HG03457 (cell line): ENCODE measurements around the gene PYROXD2.
"Not testable (repeated sequence)": the region's sequence is repeated elsewhere in the genome, so short reads cannot be mapped to it uniquely, and the experiment has no call there.

Experiments
- ATAC-seq: cut with Tn5 transposase; IDR thresholded peaks from one replicate; pipeline ENCODE4 v1.9.1; 2021; ENCODE audit warnings: moderate number of reproducible peaks; ENCODE audit not compliant: unreplicated experiment

PYROXD2 gene

GRCh38 chr10:98396096-98397063 is 18.6 kb downstream of the PYROXD2 start:
- ATAC-seq, result no peak

DNA sequence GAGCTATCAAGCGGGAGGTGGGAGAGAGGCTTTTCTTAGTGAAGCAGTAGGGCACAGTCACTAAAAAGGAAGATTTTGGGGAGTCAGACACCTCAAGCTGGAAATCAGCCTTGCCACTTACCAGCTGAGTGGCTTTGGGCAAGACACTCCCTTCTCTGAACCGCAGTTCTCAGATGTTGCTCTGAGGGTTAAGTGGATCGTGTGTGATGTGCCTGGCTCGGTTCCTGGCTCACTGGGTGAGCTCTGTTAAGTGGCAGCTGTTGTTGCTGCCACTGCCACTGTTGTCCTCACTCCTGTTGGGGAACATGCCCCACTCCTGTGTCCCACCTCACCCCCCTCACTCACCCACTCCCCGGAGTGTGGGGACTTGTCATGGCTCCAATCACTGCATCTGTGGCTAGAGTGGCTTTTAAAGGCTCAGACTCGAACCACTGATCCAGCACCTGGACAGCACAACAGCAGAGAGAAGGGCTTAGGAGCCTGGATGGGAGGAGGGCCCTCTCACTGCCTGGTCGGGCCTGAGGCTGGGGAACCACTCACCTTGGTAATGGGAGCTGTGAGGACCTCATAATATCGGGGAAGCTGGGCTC is 20.0 kb downstream of the PYROXD2 start:
- ATAC-seq, result no peak

- no peak for ATAC-seq
Measured at GRCh38 chr10:98391578-98391991, 23.4 kb downstream of the PYROXD2 start.

DNA sequence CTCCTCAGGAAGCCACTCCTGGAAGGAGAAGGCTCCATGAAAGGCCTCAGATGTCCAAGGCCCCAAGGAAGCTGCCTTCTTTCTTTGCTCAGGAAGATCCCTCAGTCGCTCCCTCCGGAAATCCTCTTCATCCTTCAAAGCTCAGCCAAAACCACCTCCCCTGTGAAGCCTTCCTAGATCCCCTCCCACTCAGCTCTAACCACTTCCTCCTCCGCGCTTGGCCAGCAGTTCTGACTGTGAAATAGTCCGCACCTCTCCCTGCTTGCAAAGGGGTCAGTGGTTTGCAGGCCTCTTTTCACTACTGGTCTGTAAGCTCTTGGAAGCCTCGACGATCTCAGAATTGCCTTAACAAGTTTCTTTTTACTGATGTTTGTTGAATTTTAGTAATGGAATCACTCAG is 23.9 kb downstream of the PYROXD2 start:
- no peak for ATAC-seq

DNA sequence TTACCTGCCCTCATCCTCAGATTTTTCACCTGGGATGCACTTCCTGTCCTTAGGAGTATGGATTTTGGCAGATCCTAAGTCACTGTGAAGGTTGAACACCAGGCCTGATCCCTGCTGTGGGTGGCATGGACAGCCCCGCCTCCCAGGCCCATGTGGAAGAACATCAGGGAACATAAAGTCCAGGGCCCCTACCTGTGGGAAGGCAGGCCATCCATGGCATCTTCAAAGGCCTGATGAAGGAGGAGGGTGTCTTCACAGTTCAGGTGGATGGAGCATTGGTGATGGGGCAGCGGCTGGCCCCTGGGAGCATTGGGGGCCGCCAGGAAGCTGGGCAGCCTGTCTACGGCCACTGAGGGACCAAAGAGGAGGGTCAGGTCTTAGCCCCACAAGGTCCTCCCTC is 24.6 kb downstream of the PYROXD2 start:
- no peak for ATAC-seq

- ATAC-seq, result no peak
Measured at GRCh38 chr10:98389398-98389797, 25.6 kb downstream of the PYROXD2 start.

DNA sequence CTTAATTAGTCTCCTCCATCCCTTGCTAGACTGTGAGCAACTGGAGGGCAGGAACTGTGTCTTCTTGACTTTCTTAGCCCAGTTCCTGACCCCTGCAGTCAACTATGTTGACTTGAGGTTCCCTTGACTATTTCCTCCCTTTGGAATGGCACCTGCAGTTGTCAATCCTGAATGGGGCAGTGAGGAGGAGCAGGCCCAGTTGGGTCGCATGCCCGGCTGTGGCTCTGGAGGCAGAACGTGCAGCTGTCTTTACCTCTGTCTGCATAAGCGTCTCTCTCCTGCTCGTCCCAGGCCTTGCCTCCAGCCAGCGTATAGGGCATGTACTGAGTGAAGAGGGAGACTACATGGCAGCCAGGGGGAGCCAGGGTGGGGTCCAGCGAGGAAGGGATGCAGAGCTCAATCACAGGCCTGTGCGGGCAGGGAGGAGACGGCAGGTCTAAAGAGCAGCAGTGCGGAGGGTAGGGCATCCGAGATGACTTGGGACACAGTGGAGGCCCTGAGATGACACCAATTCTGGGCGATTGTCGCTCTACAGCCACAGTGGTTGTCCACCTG is 26.8 kb downstream of the PYROXD2 start:
- no peak for ATAC-seq

DNA sequence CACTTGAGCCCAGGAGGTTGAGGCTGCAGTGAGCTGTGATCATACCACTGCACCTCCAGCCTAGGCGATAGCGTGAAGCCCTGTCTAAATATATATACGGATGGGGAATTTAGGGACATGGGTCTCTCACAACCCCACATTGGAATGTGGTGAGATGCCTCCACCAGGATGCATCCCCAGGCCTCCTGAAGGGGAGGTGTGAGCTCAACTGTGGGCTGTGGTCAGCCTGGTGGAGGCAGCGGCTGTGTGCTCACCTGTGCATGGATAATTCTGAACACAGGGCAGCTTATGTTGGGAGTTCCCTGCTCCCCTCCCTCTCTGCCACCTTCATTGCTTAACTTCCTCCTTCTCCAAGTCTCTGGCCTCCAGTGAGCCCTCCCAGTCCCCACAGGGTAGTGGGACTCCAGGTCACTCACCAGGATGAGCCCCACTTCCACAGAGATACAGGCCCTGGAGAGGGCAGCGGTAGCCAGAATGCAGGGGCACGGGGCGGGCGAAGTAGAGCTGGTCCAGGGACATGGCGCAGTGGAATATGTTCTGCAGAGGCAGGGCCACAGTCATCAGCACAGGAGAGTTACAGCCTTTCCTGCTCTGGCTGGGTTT is 30.4 kb downstream of the PYROXD2 start:
- ATAC-seq, result no peak

- no peak for ATAC-seq
Measured at GRCh38 chr10:98383869-98384268, 31.1 kb downstream of the PYROXD2 start.

- not testable (repeated sequence) for ATAC-seq
Measured at GRCh38 chr10:98383134-98383667, 31.8 kb downstream of the PYROXD2 start.

GRCh38 chr10:98382691-98383101 is 32.3 kb downstream of the PYROXD2 start:
- ATAC-seq, result no peak

DNA sequence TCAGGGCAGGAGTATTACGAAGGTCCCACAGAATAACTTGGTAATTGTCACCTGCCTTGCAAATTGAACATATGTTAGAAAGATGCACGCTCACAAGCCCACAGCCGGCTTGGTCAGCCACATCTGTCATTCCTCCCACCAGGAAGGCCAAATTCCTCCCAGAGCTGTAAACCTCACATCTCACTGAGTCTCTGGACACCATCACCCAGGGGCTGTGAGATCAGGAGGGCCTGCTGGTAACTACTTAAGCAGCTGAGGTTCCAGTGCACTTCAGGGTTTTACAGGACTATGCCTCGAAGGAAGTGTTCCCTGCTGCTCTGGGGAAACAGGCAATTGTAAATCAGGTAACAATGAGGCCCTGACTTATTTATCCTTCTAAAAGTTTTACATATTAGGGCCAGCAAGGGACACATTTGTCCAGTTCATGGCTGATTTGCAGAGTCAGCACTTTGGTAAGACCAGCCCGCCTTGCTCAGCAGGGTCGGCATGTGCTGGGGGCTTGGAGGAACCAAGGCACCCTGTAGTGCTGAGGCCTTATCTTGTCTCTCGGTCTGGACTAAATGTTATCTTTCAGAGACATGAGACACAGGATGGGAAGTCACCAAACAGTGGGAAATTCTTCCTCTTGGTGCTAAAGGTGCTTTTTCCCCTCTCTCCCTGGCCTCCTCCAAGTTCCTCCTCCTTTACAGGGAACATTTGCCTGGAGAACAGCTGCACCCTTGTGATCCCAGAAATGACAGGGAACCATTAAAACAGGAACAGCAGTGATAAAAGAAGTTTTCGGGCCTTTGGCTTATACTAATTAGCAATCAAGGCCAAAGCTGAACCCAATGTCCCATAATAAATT is 34.3 kb downstream of the PYROXD2 start:
- no peak for ATAC-seq

GRCh38 chr10:98378722-98379121 is 36.3 kb downstream of the PYROXD2 start:
- no peak for ATAC-seq

DNA sequence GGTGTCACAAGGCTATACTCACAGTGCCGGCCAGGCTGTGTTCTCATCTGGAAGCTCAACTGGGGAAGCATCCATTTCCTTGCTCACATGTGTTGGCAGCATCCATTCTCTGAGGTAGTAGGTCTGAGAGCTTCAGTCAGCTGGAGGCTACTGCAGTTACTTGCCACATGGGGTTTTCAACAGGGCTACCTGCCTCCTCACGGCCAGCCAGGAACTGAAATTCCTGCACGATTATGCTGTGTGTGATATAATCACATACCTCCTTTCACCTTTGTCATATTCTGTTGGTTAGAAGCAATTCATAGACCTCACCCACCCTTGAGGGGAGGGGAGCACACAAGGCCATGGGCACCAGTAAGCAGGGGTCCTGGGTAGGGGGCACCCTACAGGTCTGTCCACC is 37.4 kb downstream of the PYROXD2 start:
- no peak for ATAC-seq

GRCh38 chr10:98377001-98377400 is 38.0 kb downstream of the PYROXD2 start:
- no peak for ATAC-seq

- ATAC-seq, result no peak
Measured at GRCh38 chr10:98376485-98376884, 38.5 kb downstream of the PYROXD2 start.

GRCh38 chr10:98374217-98374985 is 40.6 kb downstream of the PYROXD2 start:
- ATAC-seq, result no peak

GRCh38 chr10:98373260-98374040 is 41.5 kb downstream of the PYROXD2 start:
- no peak for ATAC-seq
